ENCODE results near the gene TUBD1. TPM values are rescaled to one million over a fixed set of nuclear protein-coding genes. Genes with fewer than 3 reads are reported as not detected.

TUBD1 gene
- total and polyA plus RNA-seq, 7 donors: 4.7 to 8.8 (median 6.5) TPM

DNA sequence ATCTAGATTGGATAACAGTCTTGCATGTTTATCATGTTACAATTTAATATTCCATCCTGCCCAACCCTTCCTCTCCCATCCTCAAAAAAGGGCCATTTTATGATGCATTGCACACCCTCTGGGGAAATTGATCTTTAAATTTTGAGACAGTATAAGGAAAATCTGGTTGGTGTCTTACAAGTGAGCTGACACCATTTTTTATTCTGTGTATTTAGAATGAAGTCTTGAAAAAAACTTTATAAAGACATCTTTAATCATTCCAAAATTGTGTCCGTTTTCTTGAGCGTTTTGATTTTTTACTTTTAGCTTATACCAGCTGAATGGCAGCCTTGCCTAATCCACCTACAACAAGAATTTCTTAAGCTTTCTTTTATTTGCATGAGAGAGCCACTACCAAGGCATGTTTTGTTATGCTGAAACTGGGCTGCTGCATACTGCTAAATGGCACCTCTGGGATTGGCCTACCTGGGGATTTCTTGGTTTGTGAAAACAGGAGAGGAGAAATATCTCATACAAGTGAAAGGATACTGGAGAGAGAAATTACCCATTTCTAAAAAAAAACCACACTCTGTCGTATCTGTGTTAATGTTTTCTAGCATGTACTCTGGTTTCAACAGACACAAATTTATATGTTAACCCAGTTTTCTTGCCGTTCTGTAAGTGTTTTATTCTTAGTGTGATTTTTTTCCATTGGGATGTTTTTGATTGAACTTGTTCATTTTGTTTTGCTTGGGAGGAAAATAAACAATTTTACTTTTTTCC, 52.2 kb downstream of the TUBD1 start:
- H3K4me3 ChIP-seq: peak overlapping the region; percentile 68
- H3K27ac ChIP-seq: peak overlapping the region; percentile 92
- intact Hi-C loops (cut with DNase I): no loop called here
- no peaks in the 10 kb centered on the region for H3K9me3 ChIP-seq
- no peaks in the 10 kb centered on the region for H3K27me3 ChIP-seq (ENCODE audit: insufficient read depth in 3 of 3, low read length in 2 of 3)
- TF ChIP-seq, protein P1, sequence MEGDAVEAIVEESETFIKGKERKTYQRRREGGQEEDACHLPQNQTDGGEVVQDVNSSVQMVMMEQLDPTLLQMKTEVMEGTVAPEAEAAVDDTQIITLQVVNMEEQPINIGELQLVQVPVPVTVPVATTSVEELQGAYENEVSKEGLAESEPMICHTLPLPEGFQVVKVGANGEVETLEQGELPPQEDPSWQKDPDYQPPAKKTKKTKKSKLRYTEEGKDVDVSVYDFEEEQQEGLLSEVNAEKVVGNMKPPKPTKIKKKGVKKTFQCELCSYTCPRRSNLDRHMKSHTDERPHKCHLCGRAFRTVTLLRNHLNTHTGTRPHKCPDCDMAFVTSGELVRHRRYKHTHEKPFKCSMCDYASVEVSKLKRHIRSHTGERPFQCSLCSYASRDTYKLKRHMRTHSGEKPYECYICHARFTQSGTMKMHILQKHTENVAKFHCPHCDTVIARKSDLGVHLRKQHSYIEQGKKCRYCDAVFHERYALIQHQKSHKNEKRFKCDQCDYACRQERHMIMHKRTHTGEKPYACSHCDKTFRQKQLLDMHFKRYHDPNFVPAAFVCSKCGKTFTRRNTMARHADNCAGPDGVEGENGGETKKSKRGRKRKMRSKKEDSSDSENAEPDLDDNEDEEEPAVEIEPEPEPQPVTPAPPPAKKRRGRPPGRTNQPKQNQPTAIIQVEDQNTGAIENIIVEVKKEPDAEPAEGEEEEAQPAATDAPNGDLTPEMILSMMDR (IDR thresholded peaks at IDR 0.05): no peak
- H3K4me1 ChIP-seq: peaks cover 21% of the 10 kb centered on the region
- H3K36me3 ChIP-seq (ENCODE audit: insufficient read depth in 1 of 2, low read depth in 1 of 2): peaks cover 7 to 26% of the 10 kb centered on the region in 2 donors
- DNase-seq: no peak
- no peak for ATAC-seq
- 44 to 52% (median 47%) methylated on average over 4 of the region's 4 CpGs for WGBS, 3 donors

DNA sequence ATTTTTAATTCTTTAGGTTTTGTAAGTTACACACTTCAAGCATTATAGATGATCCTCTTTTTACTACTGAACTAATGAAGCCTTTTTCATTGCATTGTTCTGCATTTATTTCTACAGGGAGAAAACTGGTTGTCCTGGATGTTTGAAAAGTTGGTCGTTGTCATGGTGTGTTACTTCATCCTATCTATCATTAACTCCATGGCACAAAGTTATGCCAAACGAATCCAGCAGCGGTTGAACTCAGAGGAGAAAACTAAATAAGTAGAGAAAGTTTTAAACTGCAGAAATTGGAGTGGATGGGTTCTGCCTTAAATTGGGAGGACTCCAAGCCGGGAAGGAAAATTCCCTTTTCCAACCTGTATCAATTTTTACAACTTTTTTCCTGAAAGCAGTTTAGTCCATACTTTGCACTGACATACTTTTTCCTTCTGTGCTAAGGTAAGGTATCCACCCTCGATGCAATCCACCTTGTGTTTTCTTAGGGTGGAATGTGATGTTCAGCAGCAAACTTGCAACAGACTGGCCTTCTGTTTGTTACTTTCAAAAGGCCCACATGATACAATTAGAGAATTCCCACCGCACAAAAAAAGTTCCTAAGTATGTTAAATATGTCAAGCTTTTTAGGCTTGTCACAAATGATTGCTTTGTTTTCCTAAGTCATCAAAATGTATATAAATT, 53.0 kb downstream of the TUBD1 start:
- ATAC-seq (no peak), DNase-seq (no peak)
- peak overlapping the region; percentile 92 for H3K27ac ChIP-seq
- H3K4me1 ChIP-seq: peaks cover 14% of the 10 kb centered on the region
- no peaks in the 10 kb centered on the region for H3K27me3 ChIP-seq (ENCODE audit: insufficient read depth in 3 of 3, low read length in 2 of 3)
- peak overlapping the region; percentile 68 for H3K4me3 ChIP-seq
- WGBS, 3 donors: 41 to 53% (median 52%) methylated on average over 6 of the region's 6 CpGs
- intact Hi-C loops (cut with DNase I): no loop called here
- TF ChIP-seq, protein P1 (IDR thresholded peaks at IDR 0.05): no peak
- no peaks in the 10 kb centered on the region for H3K9me3 ChIP-seq
- peaks cover 7 to 26% of the 10 kb centered on the region in 2 donors for H3K36me3 ChIP-seq (ENCODE audit: insufficient read depth in 1 of 2, low read depth in 1 of 2)

DNA sequence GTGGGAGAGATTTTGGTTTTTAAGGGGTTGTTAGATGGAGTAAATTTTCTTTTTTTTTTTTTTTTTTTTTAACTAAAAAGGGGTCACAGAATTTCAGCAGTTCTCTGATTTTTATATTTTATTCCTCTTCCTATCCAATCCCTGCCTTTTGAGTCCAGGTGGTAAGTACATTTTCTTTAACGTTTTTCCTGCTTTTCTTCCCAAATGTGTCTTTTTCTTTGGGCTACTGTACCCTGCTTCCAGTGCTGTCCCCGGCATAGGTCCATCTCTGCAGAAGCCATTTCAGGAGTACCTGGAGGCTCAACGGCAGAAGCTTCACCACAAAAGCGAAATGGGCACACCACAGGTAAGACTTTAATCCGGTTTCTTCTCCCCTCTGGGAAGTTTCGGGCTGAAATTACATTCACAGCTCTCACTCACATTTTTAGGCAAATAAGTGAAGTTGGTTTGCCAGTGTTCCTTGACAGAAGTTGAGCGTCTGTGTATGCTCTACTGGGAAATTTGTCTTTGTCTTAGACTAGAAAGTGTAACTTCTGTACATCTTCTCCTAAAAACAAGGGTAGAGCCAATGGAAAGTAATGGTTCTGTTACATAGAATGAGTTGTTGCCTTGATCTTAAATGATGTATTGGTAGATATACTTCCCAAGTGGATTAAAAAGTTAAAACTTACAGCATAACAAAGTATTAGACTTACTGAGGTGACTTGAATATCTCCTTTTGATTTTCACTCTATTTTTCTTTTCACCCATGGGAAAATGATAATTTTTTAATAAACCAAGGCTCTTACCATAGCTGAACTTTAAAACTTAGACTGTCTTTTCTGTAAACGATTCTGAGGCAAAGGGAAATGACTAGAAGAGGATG, 54.5 kb downstream of the TUBD1 start:
- no peak for ATAC-seq

DNA sequence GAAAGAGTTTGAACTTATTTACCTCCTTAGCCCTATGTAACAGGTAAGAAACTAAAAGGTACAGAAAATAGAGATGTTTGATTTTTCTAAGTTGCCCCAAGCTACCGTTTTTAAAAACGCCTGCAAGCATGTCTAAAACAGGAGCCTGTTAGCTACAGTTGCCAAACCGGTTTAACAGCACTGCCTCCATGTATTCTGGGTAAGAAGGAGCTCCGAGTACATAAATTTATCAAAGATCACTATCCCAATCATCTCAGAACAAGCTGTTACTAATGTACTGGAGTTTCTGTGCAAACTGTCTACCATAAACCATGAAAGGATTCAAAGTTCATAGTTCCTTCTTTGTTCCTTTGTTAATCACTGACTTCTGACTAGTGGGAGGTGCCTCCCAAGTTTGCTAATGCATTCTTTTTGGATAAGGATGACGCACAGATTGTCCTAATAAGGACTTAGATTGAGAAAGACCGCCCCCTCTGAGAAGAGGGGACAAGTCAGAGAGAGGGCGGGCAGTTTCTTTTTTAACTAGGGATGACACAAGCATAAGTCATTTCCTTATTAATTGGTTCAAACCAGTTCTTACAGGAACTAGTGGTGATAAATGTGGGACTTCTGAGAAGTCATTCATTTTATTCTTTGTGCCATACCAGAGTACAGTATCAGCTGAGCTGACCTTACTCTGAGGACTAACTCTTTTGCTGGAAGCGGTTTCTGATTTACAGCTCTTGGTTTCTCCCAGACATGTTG, 55.3 kb downstream of the TUBD1 start:
- Histone ChIP-seq H3K4me3 (peak overlapping the region; percentile 68), H3K4me1 (peaks cover 18% of the 10 kb centered on the region), H3K27me3 (ENCODE audit: insufficient read depth in 3 of 3, low read length in 2 of 3) (no peaks in the 10 kb centered on the region), H3K27ac (peak overlapping the region; percentile 92), H3K9me3 (no peaks in the 10 kb centered on the region), H3K36me3 (ENCODE audit: insufficient read depth in 1 of 2, low read depth in 1 of 2) (peaks cover 7 to 26% of the 10 kb centered on the region in 2 donors)
- DNase-seq (no peak), ATAC-seq (peak; percentile 81 to 89 (median 86))
- TF ChIP-seq, protein P1 (IDR thresholded peaks at IDR 0.05): no peak
- 38 to 48% (median 40%) methylated on average over 8 of the region's 8 CpGs for WGBS, 3 donors
- intact Hi-C loops (cut with DNase I): no loop called here

More for the DNA sequence above, 54.5 kb downstream of the TUBD1 start:
- Histone ChIP-seq H3K4me3 (peak overlapping the region; percentile 68), H3K36me3 (ENCODE audit: insufficient read depth in 1 of 2, low read depth in 1 of 2) (peaks cover 7 to 26% of the 10 kb centered on the region in 2 donors), H3K4me1 (peaks cover 10% of the 10 kb centered on the region), H3K27ac (peak overlapping the region; percentile 92), H3K9me3 (no peaks in the 10 kb centered on the region), H3K27me3 (ENCODE audit: insufficient read depth in 3 of 3, low read length in 2 of 3) (no peaks in the 10 kb centered on the region)
- 48 to 58% (median 55%) methylated on average over 8 of the region's 8 CpGs for WGBS, 3 donors
- intact Hi-C loops (cut with DNase I): no loop called here
- TF ChIP-seq, protein P1 (IDR thresholded peaks at IDR 0.05): no peak
- DNase-seq: no peak
